G401 (cell line): ENCODE results near the gene MCF2. TPM values are rescaled to one million over a fixed set of nuclear protein-coding genes. Genes with fewer than 3 reads are reported as not detected.

ENCODE experiments used
- total RNA-seq: library from RNA; depleted of rRNA; stranded (reverse); fragments of >200 nt; shearing (Covaris generic); gene quantifications from 2 replicates; pipeline ENCODE4 v1.2.3, GENCODE V29; 2014; rRNA removed

MCF2 gene
- total RNA-seq, 1 experiment from 2014 or later: not detected

Other genes with a start within 250 kb of the MCF2 start
- not detected in 2 replicates for gene F9, start 177.4 kb downstream of the MCF2 start, total RNA-seq
- 0.37 TPM in 1 of 2 replicates, not detected in the other for gene ATP11C, start 224.9 kb upstream of the MCF2 start, total RNA-seq